NCI-H2171 (cell line): ENCODE measurements around the gene DAPK1.

ENCODE experiments used
- DNase-seq: peaks from one replicate; lab custom pipeline; 2025; lab: John Stamatoyannopoulos, UW

The DAPK1 gene

GRCh38 chr9:87670572-87671264 lies 173.1 kb downstream of the DAPK1 start:
- DNase-seq: peak; percentile 21

- DNase-seq: no peak
These were observed 173.8 kb downstream of the DAPK1 start for GRCh38 chr9:87671478-87671877.

- DNase-seq: no peak
These were observed 174.3 kb downstream of the DAPK1 start for GRCh38 chr9:87671925-87672324.

- no peak for DNase-seq
These were observed 174.9 kb downstream of the DAPK1 start for GRCh38 chr9:87672586-87672985.

GRCh38 chr9:87673446-87674120 lies 175.9 kb downstream of the DAPK1 start:
- no peak for DNase-seq

GRCh38 chr9:87674565-87675299 lies 177.1 kb downstream of the DAPK1 start:
- no peak for DNase-seq

- DNase-seq: no peak
These were observed 178.3 kb downstream of the DAPK1 start for GRCh38 chr9:87675906-87676515.

GRCh38 chr9:87676976-87677775 lies 179.5 kb downstream of the DAPK1 start:
- no peak for DNase-seq

- no peak for DNase-seq
These were observed 180.3 kb downstream of the DAPK1 start for GRCh38 chr9:87677776-87678587.

- DNase-seq: peak; percentile 51
These were observed 181.1 kb downstream of the DAPK1 start for GRCh38 chr9:87678650-87679355.

- no peak for DNase-seq
These were observed 183.8 kb downstream of the DAPK1 start for GRCh38 chr9:87681271-87682061.

GRCh38 chr9:87682085-87682484 lies 184.4 kb downstream of the DAPK1 start:
- no peak for DNase-seq

GRCh38 chr9:87682618-87683017 lies 185.0 kb downstream of the DAPK1 start:
- peak; percentile 61 for DNase-seq

- no peak for DNase-seq
These were observed 186.3 kb downstream of the DAPK1 start for GRCh38 chr9:87683751-87684626.

GRCh38 chr9:87684627-87685219 lies 187.1 kb downstream of the DAPK1 start:
- DNase-seq: no peak

GRCh38 chr9:87685441-87685840 lies 187.8 kb downstream of the DAPK1 start:
- DNase-seq: no peak

GRCh38 chr9:87685871-87686519 lies 188.3 kb downstream of the DAPK1 start:
- DNase-seq: no peak
